ENCODE data around the gene RSAD1.
A peak's percentile ranks its signal among the peaks of the same experiment; 100 is the strongest.
"Not testable (repeated sequence)": the region's sequence is repeated elsewhere in the genome, so short reads cannot be mapped to it uniquely, and the experiment has no call there.

The RSAD1 gene

GRCh38 chr17:50472286-50472685 lies 6.4 kb upstream of the RSAD1 start:
- DNase-seq (ENCODE audit: low read depth), result no peak
- no peak for TF ChIP-seq CTCF (IDR thresholded peaks at IDR 0.05; ENCODE audit: low read depth, low read length, missing control alignments)
- no peak overlapping the region for H3K4me3 ChIP-seq (ENCODE audit: low read depth, low read length)

DNA sequence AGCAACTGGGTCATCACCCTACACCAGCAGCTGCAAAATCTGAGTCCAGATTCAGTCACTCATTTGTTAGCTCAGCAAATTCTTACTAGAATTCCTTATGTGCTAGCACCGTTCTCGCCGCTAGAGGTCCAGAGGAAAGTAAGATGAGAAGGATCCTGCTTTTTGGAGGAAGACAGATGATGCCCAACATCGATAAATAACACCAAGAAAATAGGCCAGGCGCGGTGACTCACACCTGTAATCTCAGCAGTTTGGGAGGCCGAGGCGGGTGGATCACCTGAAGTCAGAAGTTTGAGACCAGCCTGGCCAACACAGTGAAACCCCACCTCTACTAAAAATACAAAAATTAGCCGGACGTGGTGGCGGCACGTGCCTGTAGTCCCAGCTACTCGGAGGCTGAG lies 5.9 kb upstream of the RSAD1 start:
- not testable (repeated sequence) for H3K4me3 ChIP-seq (ENCODE audit: low read depth, low read length); DNase-seq (ENCODE audit: low read depth)

GRCh38 chr17:50473901-50474300 lies 4.8 kb upstream of the RSAD1 start:
- no peak overlapping the region for H3K4me3 ChIP-seq (ENCODE audit: low read depth, low read length)
- no peak for TF ChIP-seq CTCF (IDR thresholded peaks at IDR 0.05; ENCODE audit: low read depth, low read length, missing control alignments)
- DNase-seq (ENCODE audit: low read depth), result no peak

DNA sequence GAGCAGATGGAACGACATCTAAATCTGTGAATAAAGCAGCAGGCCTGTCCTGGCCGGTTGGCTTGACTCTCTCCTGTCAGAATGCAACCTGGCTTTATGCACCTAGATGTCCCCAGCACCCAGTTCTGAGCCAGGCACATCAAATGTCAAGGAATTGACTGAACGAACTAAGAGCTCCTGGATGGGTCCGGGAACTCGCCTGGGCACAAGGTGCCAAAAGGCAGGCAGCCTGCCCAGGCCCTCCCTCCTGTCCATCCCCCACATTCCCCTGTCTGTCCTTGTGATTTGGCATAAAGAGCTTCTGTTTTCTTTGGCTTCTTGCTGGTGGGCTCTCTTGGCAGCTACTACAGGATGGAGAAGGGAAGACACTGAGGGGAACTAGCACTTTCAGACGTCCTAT lies 4.1 kb upstream of the RSAD1 start:
- no peak for DNase-seq (ENCODE audit: low read depth)
- H3K4me3 ChIP-seq (ENCODE audit: low read depth, low read length), result no peak overlapping the region
- TF ChIP-seq CTCF (IDR thresholded peaks at IDR 0.05; ENCODE audit: low read depth, low read length, missing control alignments), result no peak

DNA sequence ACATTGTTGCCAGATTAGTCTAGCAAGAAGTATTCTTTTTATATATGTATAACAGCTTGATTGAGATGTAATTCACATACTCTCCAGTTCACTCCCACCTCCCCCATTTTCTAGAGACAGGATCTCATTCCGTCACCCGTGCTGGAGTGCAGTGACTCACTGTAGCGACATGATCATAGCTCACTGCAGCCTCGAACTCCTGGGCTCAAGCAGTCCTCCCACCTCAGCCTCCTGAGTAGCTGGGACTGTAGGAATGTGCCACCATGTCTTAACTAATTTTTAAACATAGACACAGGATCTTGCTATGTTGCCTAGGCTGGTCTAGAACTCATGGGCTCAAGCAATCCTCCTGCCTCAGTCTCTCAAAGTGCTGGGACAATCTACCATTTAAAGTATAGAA lies 3.3 kb upstream of the RSAD1 start:
- DNase-seq (ENCODE audit: low read depth), result no peak
- H3K4me3 ChIP-seq (ENCODE audit: low read depth, low read length), result no peak overlapping the region
- no peak for TF ChIP-seq CTCF (IDR thresholded peaks at IDR 0.05; ENCODE audit: low read depth, low read length, missing control alignments)

GRCh38 chr17:50475775-50476544 lies 2.7 kb upstream of the RSAD1 start:
- H3K4me3 ChIP-seq (ENCODE audit: low read depth, low read length), result not testable (repeated sequence)

GRCh38 chr17:50476545-50477315 lies 1.9 kb upstream of the RSAD1 start:
- no peak overlapping the region for H3K4me3 ChIP-seq (ENCODE audit: low read depth, low read length)
- no peak for DNase-seq (ENCODE audit: low read depth)
- no peak for TF ChIP-seq CTCF (IDR thresholded peaks at IDR 0.05; ENCODE audit: low read depth, low read length, missing control alignments)

More at GRCh38 chr17:50475775-50476544, 2.7 kb upstream of the RSAD1 start:
- not testable (repeated sequence) for DNase-seq (ENCODE audit: low read depth)

DNA sequence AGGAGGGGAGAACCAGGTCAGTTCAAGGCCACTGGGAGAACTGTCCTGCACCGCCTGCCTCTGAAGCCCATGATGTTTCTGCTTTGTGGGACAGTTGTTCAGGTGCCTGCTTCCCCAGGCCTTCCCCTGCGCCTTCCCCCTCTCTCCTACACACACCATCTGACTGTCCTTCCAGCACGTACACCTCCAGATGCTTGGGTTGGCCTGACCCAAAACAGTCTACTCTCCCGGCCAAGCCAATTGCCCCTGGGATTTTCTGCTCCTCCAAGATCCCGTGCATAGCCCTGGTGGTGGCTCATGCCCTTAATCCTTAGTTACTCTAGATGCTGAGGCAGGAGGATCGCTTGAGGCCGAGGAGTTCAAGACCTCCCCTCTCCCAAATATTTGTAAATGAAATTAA lies 684 bp upstream of the RSAD1 start:
- no peak for TF ChIP-seq CTCF (IDR thresholded peaks at IDR 0.05; ENCODE audit: low read depth, low read length, missing control alignments)
- peak overlapping the region; percentile 59 for H3K4me3 ChIP-seq (ENCODE audit: low read depth, low read length)
- no peak for DNase-seq (ENCODE audit: low read depth)

Measured in GM12864 (cell line).